Neural cell (in vitro differentiated cells): ENCODE results near the gene TSPEAR. TPM values are rescaled to one million over a fixed set of nuclear protein-coding genes. Genes with fewer than 3 reads are reported as not detected.

Source experiments
- H2AFZ ChIP-seq: fragments of 200-600, 300-800 bp; sonication (generic), shearing (Covaris generic); 2 replicates; pipeline ENCODE4 v1.6.0; 2014; ENCODE audit warnings: low read depth, mild to moderate bottlenecking, antibody characterized with exemption, low read length, moderate library complexity
- H3F3A ChIP-seq: fragments of 200-600 bp; shearing (Covaris generic); 2 replicates; pipeline ENCODE4 v1.6.1; 2016; ENCODE audit warnings: mild to moderate bottlenecking, moderate library complexity, mixed read lengths, antibody characterized with exemption, low read length; ENCODE audit not compliant: insufficient read depth, poor library complexity, severe bottlenecking
- H3K27ac ChIP-seq: fragments of 200-600, 300-800 bp; sonication (generic), shearing (Covaris generic); 2 replicates; pipeline ENCODE4 v1.5.1; 2014; ENCODE audit warnings: mild to moderate bottlenecking, low read length, moderate library complexity
- H3K27me3 ChIP-seq: fragments of 300-800, 200-600 bp; sonication (generic), shearing (Covaris generic); 2 replicates; pipeline ENCODE4 v1.6.0; 2014; ENCODE audit warnings: mild to moderate bottlenecking, low read depth, low read length, moderate library complexity; ENCODE audit not compliant: insufficient read depth
- H3K36me3 ChIP-seq: fragments of 300-800, 200-600 bp; sonication (generic), shearing (Covaris generic); 2 replicates; pipeline ENCODE4 v1.5.1; 2014; ENCODE audit warnings: mild to moderate bottlenecking, antibody characterized with exemption, low read length, moderate library complexity; ENCODE audit not compliant: insufficient read depth
- H3K4me2 ChIP-seq: fragments of 300-800, 200-600 bp; sonication (generic), shearing (Covaris generic); 2 replicates; pipeline ENCODE4 v1.6.0; 2014; ENCODE audit warnings: mild to moderate bottlenecking, low read length
- H3K4me3 ChIP-seq: fragments of 300-800, 200-600 bp; sonication (generic), shearing (Covaris generic); 2 replicates; pipeline ENCODE4 v1.5.1; 2014; ENCODE audit warnings: mild to moderate bottlenecking, low read length, moderate library complexity
- H3K79me2 ChIP-seq: fragments of 200-600 bp; shearing (Covaris generic); replicated peaks from 2 replicates; pipeline ENCODE4 v1.6.0; 2014; ENCODE audit warnings: mild to moderate bottlenecking, low read length, moderate library complexity; ENCODE audit not compliant: insufficient read depth
- H3K9ac ChIP-seq: fragments of 300-800, 200-600 bp; sonication (generic), shearing (Covaris generic); 2 replicates; pipeline ENCODE4 v1.6.1; 2016; ENCODE audit warnings: mild to moderate bottlenecking, low read length, mixed read lengths
- H3K9me2 ChIP-seq: fragments of 200-600 bp; shearing (Covaris generic); 2 replicates; pipeline ENCODE4 v1.6.1; 2016; ENCODE audit warnings: mild to moderate bottlenecking, low read length, mixed read lengths; ENCODE audit not compliant: insufficient read depth
- H3K9me3 ChIP-seq: fragments of 200-600, 300-800 bp; sonication (generic), shearing (Covaris generic); 2 replicates; pipeline ENCODE4 v1.6.1; 2016; ENCODE audit warnings: mild to moderate bottlenecking, mixed run types, low read length, moderate library complexity, mixed read lengths
- H4K20me1 ChIP-seq: fragments of 200-600 bp; shearing (Covaris generic); 2 replicates; pipeline ENCODE4 v1.6.1; 2016; ENCODE audit warnings: mild to moderate bottlenecking, mixed run types; ENCODE audit not compliant: insufficient read depth
- CTCF ChIP-seq: fragments of 450-650 bp; IDR thresholded peaks from 2 replicates; pipeline ENCODE4 v1.5.1; 2014; ENCODE audit warnings: antibody characterized with exemption, mild to moderate bottlenecking, moderate library complexity; ENCODE audit not compliant: poor library complexity, severe bottlenecking
- EP300 ChIP-seq: fragments of 450-650 bp; conservative IDR thresholded peaks from 2 replicates; pipeline ENCODE4 v1.6.1; 2014; ENCODE audit warnings: antibody characterized with exemption, mild to moderate bottlenecking, moderate library complexity; ENCODE audit not compliant: poor library complexity, severe bottlenecking
- EZH2 ChIP-seq: fragments of 200-600, 300-800 bp; shearing (Covaris generic), sonication (generic); IDR thresholded peaks from 2 replicates; pipeline ENCODE4 v1.6.1; 2014; ENCODE audit warnings: antibody characterized with exemption, low read length, borderline replicate concordance, mild to moderate bottlenecking; ENCODE audit not compliant: insufficient read depth, poor library complexity, severe bottlenecking
- MXI1 ChIP-seq: fragments of 450-650 bp; conservative IDR thresholded peaks from 2 replicates; pipeline ENCODE4 v1.6.1; 2014; ENCODE audit warnings: antibody characterized with exemption, mild to moderate bottlenecking; ENCODE audit not compliant: poor library complexity, severe bottlenecking
- POLR2AphosphoS5 ChIP-seq: IDR thresholded peaks from 2 replicates; pipeline ENCODE4 v1.6.1; 2012
- RAD21 ChIP-seq: fragments of 450-650 bp; conservative IDR thresholded peaks from 2 replicates; pipeline ENCODE4 v1.6.1; 2014; ENCODE audit warnings: antibody characterized with exemption, mild to moderate bottlenecking, moderate library complexity
- REST ChIP-seq: IDR thresholded peaks from 2 replicates; pipeline ENCODE4 v1.6.1; 2012; ENCODE audit warnings: borderline replicate concordance
- SMC3 ChIP-seq: fragments of 450-650 bp; conservative IDR thresholded peaks from 2 replicates; pipeline ENCODE4 v1.6.1; 2014; ENCODE audit warnings: antibody characterized with exemption, mild to moderate bottlenecking, moderate library complexity; ENCODE audit not compliant: poor library complexity
- TAF1 ChIP-seq: IDR thresholded peaks from 2 replicates; pipeline ENCODE4 v1.6.1; 2012; ENCODE audit warnings: low read depth
- polyA plus RNA-seq: library from polyadenylated mRNA; depleted of rRNA; stranded (reverse); fragments of >200 nt; gene quantifications from 2 replicates; pipeline ENCODE4 v1.2.3, GENCODE V29; 2014

TSPEAR gene
- polyA plus RNA-seq, 1 donor from 2014 or later, result 0.19 TPM

- Histone ChIP-seq H3K9ac (no peak overlapping the region), H3K9me3 (no peaks in the 10 kb centered on the region), H3K27me3 (no peaks in the 10 kb centered on the region), H3K4me3 (no peak overlapping the region), H3K27ac (no peak overlapping the region), H4K20me1 (no peaks in the 10 kb centered on the region), H3K36me3 (no peaks in the 10 kb centered on the region), H3K79me2 (no peaks in the 10 kb centered on the region), H3F3A (no peaks in the 10 kb centered on the region), H2AFZ (no peak overlapping the region), H3K9me2 (no peaks in the 10 kb centered on the region), H3K4me2 (no peak overlapping the region)
- TF ChIP-seq SMC3 (no peak), MXI1 (no peak)
These were observed 156.0 kb downstream of the TSPEAR start for GRCh38 chr21:44555200-44555875.

- Histone ChIP-seq H4K20me1 (no peaks in the 10 kb centered on the region), H3K4me3 (no peak overlapping the region), H3K27me3 (no peaks in the 10 kb centered on the region), H3K4me2 (no peak overlapping the region), H3K9me2 (no peaks in the 10 kb centered on the region), H2AFZ (no peak overlapping the region), H3K9me3 (no peaks in the 10 kb centered on the region), H3F3A (no peaks in the 10 kb centered on the region), H3K27ac (no peak overlapping the region), H3K9ac (no peak overlapping the region), H3K36me3 (no peaks in the 10 kb centered on the region), H3K79me2 (no peaks in the 10 kb centered on the region)
- no peak for TF ChIP-seq POLR2AphosphoS5
- no peak for TF ChIP-seq EZH2
- TF ChIP-seq SMC3, result no peak
- TF ChIP-seq MXI1, result no peak
- TF ChIP-seq TAF1, result no peak
- no peak for TF ChIP-seq CTCF
These were observed 158.7 kb downstream of the TSPEAR start for GRCh38 chr21:44552681-44553080.

GRCh38 chr21:44552136-44552535 lies 159.2 kb downstream of the TSPEAR start:
- no peaks in the 10 kb centered on the region for H3K9me3 ChIP-seq
- no peaks in the 10 kb centered on the region for H3K36me3 ChIP-seq
- no peak overlapping the region for H3K9ac ChIP-seq
- TF ChIP-seq EZH2 (no peak), POLR2AphosphoS5 (no peak), RAD21 (no peak), TAF1 (no peak), REST (no peak), MXI1 (no peak), SMC3 (no peak), EP300 (no peak), CTCF (no peak)
- H3K79me2 ChIP-seq, result no peaks in the 10 kb centered on the region
- H3K4me2 ChIP-seq, result no peak overlapping the region
- H3F3A ChIP-seq, result no peaks in the 10 kb centered on the region
- H3K27ac ChIP-seq, result no peak overlapping the region
- no peaks in the 10 kb centered on the region for H3K9me2 ChIP-seq
- H4K20me1 ChIP-seq, result no peaks in the 10 kb centered on the region
- no peak overlapping the region for H2AFZ ChIP-seq
- no peak overlapping the region for H3K4me3 ChIP-seq
- no peaks in the 10 kb centered on the region for H3K27me3 ChIP-seq
